Measurements from ENCODE around the gene TPRN.
A peak's percentile ranks its signal among the peaks of the same experiment; 100 is the strongest.

Gene TPRN

DNA sequence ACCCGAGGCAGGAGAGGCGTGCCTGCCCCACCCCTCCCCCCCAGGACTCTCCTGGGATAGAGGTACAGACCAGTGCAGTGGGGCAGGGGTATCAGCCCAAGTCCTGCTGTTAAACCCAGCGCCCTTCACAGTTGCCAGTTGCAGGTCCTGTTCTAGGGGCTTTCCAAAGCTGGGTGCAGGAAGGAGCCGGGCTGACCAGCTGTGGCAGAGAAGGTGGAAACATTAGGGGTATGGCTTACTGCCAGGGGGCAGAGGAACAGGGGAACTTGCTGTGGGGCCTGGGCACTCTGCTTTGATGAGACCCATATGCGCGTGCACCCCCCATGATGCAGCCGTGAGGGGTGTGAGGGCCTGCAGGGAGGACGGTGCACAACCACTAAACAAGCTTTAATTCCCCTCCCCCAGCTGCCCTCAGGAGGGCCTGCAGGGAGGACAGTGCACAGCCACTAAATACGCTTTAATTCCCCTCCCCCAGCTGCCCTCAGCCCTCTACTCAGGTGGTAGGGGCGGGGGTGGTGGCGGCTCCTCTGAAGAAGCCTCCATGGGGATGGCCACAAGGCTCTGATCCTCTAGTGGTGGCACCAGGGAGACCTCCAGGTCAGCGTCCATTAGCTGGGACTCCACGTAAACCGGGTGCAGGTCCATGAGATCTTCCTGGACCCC, 29.9 kb downstream of the TPRN start:
- DNase-seq: no peak

DNA sequence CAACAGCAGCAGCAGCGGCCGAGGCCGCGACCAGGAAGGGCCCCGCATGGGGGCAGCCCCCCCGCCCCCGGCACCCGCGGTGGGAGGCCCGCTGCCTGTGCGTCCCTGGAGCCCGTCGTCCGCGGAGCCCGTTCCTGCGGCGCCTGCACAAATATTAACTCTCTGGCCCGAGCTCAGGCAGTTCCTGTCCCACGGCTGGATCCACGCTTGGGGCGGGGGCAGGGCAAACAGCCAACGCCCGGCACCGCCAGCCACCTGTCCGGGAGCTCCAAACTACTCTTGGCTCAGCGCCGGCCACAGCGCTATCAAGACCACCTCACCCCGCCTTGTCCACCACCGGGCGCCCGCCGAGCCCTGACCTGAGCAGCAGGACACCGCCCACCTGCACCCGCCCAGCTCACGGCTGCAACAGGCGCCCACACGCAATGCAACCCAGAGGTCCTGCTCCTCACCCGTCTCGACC, 30.6 kb downstream of the TPRN start, which contains the start of gene LRRC26:
TSS of gene LRRC26 (minus strand) at position 156 of the 463 bp plus-strand sequence. CDS start at position 48, 108 bp downstream.
- no peak for DNase-seq

DNA sequence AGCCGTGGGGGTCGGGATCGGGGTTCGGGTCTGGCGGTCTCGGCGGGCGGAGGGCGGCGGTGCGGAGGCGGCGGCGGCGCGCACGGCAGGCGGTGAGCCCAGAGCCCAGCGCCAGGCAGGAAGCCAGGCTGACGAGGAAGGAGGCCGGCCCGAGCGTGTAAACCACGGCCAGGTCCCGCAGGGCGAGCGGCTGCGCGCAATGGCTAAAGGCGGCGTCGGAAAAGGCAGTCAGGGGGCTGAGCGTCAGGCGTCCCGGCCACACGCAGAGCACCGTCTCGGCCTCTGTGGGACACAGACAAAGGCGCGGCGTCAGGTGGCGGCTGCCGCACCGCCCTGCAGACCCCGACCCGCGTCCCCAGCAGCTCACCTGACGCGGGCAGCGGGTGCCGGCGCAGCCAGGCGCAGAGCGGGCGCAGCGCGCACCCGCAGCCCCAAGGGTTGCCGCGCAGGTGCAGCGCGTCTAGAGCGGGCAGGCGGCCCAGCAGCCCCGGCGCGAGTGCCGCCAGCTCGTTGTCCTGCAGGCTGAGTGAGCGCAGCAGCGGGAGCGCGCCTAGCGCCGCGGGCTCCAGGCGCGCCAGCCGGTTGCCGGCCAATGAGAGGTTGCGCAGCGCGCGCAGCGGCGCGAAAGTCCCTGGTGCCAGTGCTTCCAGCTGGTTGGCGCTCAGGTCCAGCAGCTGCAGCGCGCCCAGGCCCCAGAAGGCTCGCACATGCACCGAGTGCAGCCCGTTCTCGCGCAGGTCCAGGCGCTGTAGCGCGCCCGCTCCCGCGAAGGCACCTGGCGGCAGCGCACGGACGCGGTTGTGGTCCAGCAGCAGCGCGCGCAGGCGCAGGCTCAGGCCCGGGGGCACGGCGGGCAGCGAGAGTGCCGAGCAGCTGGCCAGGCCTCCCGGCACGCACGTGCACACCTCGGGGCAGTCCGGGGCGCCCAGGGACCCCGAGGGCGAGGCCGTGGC, 31.4 kb downstream of the TPRN start:
- DNase-seq: peak; percentile 87 to 90

DNA sequence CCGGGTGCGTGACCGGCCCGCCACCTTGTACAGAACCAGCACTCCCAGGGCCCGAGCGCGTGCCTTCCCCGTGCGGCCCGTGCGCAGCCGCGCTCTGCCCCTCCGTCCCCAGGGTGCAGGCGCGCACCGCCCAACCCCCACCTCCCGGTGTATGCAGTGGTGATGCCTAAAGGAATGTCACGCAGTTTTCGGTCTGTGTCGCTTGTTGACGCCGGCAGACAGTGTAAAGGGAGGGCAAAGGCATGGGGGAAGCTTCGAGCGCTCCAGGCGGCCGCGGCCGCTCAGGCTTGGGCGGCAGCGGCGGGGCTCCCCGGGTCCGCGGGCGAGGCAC, 32.0 kb downstream of the TPRN start:
- DNase-seq: no peak

DNA sequence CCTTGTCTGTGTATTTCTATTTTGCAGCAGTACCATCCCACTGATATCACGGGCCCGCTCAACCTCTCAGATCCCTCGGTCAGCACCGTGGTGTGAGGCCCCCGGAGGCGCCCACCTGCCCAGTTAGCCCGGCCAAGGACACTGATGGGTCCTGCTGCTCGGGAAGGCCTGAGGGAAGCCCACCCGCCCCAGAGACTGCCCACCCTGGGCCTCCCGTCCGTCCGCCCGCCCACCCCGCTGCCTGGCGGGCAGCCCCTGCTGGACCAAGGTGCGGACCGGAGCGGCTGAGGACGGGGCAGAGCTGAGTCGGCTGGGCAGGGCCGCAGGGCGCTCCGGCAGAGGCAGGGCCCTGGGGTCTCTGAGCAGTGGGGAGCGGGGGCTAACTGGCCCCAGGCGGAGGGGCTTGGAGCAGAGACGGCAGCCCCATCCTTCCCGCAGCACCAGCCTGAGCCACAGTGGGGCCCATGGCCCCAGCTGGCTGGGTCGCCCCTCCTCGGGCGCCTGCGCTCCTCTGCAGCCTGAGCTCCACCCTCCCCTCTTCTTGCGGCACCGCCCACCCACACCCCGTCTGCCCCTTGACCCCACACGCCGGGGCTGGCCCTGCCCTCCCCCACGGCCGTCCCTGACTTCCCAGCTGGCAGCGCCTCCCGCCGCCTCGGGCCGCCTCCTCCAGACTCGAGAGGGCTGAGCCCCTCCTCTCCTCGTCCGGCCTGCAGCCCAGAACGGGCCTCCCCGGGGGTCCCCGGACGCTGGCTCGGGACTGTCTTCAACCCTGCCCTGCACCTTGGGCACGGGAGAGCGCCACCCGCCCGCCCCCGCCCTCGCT, 32.6 kb downstream of the TPRN start:
- DNase-seq: peak; percentile 58 to 63

DNA sequence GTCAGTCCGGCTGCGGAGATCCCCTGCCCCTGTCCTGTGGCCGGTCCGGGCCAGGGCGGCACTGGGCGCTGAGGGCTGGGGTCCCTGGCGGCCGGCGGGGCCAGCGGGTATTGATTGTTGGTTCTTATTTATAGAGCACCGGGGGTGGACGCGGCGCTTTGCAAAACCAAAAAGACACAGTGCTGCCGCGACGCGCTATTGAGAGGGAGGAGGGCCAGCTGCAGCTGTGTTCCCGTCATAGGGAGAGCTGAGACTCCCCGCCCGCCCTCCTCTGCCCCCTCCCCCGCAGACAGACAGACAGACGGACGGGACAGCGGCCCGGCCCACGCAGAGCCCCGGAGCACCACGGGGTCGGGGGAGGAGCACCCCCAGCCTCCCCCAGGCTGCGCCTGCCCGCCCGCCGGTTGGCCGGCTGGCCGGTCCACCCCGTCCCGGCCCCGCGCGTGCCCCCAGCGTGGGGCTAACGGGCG, 33.2 kb downstream of the TPRN start:
- DNase-seq: no peak

DNA sequence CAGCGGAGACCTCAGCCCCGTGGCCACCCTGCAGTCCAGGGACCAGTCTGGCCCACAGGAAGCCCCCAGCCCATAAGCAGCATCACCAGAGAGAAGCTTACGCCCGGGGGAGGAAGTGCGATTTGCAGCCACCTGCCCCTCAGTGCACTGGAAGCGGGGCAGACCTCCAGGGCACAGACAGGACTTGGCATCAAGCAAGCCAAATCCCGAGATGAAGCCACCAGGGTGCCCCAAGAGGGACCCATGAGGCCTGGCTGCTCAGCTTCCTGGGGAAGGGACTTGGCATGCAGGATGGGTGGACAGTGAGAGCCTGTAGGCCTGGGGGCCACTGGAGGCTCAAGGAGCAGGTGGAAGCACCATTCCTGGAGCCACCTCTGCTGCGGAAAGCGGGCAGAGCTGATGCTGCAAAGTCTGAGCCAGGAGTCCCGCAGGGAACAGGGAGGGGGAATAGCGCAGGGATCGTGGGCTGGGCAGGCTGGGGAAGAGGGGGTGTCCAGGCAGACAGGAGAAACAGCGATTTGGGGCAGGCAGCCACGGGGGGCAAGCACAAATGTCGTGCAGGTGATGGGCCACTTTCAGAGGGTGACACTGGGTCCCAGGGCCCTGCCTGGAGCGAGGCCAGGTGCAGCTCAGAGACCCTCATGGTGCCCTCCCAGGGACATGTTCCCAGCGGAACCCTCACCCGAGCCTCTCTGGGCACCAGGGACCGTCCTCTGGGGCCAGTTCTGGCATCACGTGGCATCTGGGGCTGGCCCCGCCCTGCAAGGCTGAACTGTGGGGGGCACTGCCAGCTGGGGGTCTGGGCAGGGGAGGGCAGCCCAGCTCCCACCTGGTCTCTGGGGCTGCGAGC, 33.9 kb downstream of the TPRN start:
- no peak for DNase-seq

DNA sequence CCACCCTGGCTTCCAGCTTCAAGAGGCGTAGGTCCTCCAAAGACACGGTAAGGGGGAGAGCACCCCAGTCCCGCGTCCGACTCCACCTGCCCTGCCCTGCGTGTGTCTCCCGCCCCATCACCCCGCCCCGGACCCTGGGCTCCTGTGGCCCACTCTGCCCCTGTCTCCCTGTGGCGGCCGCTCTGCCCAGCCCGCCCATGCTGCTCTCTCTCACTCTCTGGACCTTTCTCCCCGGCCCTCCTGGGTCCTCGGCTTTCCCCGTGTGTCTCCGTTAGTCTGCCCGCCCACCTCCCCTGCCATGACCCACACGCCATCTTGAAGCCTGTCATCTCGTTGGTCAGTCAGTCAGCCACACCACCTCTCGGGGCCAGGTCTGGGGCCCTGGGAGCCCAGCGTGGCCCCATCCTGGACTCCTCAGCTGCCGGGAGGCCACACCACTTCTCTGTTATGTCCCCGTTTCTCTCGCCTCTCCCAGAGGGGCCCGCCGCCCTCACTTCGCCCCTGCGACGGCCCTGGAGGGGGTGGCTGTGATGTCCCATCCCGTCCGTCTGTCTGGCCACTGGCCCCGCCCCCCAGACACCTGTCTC, 35.2 kb downstream of the TPRN start:
- no peak for DNase-seq

DNA sequence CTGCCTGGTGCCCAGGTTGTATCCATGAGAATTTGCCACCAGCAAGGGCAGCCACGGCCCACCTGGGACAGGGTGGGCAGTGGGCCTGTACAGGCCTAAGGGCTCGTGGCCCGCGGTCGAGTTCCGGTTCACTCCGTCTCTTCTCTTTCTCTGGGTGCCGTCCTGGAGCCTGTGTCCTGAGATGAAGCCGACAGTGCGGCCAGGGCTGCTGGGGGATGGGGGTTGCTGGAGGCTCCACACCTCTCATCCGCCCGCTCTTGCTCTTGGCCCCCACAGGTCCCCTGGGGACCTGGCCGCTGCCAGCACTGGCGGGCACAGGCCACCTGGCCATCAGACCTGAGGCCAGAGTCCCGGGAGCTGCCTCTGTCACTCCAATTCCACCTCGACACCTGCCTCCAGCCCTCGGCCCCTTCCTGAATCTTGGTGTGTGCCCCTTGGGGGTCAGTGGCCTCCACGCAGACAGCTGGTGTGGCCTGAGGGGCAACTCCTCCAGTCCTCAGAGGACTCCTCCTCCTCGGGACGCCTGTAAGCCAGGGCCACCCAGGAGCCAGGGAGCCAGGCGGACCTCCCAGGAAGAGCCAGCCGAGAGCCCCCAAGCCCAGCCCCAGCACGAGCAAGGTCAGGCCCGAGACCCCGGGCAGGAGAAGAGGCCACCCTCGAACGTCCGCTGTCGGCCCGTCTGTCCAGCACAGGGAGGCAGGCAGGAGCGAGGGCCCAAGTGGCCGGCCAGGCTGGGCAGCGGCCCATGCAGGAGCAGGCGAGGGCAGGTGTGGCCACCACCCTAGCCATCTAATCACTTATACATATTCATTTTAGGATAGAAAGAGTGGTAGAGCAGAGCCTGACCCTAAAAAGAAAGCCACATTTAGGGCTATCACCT, 35.9 kb downstream of the TPRN start:
- no peak for DNase-seq

DNA sequence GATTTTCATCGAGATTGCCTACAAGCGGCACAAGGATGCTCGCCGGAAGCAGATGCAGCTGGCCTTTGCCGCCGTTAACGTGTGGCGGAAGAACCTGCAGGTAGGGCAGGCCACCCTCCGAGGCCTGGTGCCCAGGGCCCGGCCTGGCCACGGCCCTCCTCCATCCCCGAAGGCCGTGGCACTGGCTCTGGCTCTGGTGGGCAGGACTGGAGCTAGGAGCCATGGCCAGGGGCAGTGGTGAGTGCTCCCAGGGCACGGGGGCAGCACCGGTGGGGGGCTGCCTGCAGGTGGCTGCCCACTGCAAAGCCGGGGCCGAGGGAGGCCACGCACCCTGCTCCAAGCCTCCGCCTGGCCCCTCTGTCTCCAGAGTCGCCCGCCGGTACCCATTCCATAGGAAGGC, 36.7 kb downstream of the TPRN start:
- no peak for DNase-seq

DNA sequence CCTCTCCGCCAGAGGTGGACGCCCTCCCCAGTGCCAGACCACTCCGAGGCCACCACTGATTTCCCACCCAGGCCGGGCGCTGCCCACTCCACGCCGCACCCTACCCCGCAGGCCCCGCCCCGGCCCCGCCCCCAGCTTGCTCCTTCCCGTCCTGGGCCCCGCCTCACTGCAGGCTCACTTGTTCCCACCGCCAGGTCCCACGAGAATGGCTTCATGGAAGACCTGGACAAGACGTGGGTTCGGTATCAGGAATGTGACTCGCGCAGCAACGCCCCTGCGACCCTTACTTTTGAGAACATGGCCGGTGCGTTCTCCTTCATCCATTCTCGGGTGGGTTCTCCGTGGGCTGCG, 37.2 kb downstream of the TPRN start:
- DNase-seq: no peak

DNA sequence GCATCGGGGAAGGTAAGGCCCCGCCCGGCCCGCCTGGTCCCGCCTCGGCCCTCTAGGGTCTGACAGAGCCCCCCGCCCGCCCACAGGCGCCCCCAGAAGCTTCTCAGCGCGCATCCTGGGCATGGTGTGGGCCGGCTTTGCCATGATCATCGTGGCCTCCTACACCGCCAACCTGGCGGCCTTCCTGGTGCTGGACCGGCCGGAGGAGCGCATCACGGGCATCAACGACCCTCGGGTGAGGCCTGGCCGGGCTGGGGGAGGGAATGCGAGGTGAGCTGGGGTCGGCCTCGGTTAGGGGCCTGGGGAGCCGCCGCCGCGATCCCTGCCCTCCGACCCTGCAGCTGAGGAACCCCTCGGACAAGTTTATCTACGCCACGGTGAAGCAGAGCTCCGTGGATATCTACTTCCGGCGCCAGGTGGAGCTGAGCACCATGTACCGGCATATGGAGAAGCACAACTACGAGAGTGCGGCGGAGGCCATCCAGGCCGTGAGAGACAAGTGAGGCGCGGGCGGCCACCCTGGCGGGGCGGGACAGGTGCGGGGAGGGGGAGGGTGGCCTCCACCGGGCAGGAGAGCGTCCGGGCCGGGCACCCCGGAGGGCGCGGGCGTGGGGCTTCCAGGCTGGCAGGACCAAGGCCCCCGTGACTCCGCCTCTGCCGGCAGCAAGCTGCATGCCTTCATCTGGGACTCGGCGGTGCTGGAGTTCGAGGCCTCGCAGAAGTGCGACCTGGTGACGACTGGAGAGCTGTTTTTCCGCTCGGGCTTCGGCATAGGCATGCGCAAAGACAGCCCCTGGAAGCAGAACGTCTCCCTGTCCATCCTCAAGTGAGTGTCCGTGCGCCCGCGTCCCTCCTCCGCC, 37.8 kb downstream of the TPRN start:
- no peak for DNase-seq

DNA sequence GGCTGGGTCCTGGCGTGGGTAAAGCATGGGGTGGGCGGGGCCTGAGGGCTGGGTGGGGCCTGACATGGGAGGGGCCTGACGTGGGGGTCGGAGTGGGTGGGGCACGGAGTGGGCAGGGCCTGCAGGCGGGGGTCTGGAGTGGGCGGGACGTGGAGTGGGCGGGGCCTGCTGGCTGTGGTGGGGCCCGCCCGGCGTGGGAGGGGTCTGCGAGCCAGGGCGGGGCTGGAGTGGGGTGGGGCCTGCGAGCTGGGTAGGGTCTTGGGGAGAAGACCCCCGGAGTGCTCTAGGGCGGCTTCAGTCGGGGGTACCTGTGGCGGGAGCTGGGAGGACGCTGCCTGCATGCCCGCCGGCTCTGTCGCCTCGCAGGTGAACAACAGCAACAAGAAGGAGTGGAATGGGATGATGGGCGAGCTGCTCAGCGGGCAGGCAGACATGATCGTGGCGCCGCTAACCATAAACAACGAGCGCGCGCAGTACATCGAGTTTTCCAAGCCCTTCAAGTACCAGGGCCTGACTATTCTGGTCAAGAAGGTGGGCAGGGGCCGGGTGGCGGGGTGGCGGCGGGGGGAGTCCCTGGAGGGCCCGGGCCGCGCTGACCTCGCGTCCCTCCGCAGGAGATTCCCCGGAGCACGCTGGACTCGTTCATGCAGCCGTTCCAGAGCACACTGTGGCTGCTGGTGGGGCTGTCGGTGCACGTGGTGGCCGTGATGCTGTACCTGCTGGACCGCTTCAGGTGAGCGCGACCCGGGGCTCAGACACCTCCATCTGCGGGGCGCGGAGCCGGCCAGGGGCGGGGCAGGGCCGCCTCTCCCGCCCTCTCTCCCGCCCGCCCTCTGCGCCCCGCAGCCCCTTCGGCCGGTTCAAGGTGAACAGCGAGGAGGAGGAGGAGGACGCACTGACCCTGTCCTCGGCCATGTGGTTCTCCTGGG, 38.7 kb downstream of the TPRN start:
- DNase-seq: peak in 1 of 2 experiments; percentile 55

DNA sequence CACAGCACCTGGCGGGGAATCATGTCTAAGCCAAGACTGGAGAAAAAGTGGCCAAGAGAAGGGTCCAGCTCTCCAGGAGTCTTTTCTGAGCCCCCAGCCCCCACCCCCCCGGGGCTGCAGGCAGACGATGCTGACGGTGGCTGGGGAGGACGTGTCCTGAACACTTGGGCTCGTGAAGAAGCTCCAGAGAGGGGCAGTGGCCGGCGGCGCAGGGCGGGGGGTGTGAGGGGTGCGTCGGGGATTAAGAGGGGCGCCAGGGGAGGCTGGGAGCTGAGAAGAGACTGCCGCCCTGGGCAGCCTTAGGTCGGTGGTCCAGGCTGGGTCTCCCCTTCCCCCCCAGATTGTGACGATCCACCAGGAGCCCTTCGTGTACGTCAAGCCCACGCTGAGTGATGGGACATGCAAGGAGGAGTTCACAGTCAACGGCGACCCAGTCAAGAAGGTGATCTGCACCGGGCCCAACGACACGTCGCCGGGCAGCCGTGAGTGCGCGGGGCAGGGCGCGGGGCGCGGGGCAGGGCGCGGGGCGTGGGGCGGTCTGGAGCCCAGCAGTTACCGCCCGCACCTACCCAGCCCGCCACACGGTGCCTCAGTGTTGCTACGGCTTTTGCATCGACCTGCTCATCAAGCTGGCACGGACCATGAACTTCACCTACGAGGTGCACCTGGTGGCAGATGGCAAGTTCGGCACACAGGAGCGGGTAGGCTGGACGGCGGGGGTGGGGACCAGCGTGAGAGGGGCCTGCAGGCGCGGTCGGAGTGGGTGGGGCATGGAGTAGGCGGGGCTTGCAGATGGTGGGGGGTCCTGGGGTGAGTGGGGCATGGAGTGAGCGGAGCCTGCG, 39.6 kb downstream of the TPRN start:
- no peak for DNase-seq

DNA sequence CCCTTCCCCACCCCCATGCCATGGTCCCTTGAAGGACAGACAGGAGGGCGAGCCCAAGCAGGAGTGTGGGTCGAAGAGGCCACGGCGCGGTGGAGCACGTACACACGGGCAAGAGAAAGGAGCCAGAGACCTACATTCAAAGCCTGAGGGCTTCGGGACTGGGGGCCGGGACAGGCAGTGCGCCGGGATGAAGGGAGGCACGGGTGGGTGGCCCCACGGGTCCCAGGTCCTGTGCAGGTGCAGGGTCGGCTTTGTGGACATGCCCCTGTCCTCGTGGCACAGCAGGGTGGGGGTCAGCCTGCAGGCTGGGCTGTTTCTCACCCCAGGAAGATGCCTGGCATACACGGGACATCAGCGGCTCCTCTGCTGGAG, 40.5 kb downstream of the TPRN start:
- DNase-seq: no peak

DNA sequence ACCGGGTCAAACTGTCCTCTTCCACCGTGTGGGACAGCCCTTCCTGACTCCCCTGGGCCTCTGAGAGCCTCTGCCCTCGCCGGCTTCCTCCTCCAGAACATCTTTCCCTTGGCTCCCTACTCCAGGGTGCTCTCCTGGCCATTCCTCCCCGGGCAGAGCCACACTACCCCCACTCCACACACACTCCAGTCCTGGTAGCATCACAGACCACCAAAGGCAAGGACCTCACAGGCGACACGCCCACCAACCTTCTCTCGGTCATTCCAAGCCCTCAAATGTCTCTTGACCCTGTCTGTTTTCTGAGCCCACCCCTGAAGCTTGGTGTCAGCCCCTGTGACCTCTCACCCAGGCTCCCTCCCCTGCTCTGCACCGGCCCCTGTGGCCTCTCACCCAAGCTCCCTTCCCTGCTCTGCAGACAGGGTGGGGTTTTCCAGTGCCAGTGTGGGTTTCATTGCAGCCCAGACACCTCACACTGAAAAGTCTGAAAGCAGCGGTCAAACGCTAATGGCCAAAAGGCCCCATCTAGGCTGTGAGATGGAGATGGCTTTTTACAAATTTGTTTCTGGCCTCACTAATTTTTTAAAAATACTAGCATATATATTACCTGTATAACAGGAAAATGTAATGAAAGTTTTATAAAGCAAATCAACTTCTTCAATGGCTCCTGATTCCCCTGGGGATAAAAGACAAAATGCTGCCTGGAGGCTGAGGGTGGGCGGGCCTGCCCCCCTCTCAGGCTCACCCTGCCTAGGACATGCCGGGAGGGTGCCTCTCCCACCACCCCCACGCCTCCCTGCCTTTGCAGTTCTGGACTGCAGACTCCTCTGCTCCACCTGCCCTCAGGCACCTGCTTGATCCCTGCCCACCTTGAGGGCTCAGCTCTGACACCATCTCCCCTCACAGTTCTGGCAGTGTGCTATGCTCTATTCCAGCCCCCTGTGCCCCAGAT, 41.2 kb downstream of the TPRN start:
- no peak for DNase-seq

DNA sequence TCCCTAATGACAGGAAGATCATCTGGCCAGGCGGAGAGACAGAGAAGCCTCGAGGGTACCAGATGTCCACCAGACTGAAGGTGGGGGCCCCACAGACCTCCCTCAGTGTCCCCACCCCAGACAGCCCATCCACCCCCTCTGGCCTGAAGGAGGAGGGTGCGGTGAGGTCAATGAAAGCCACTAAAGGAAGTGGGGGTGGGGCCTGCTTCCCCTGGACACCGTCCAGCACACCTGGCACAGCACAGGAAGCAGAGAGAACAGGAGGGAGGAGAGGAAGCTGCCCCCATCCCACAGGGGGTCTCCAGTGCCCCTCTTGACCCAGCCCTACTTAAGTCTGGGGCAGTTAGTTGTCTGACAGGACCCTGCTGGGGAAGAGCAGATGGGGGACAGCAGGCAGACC, 41.9 kb downstream of the TPRN start:
- no peak for DNase-seq

Data from NCI-H1930 (cell line).